ENCODE results near the gene NRF1. TPM values are rescaled to one million over a fixed set of nuclear protein-coding genes. Genes with fewer than 3 reads are reported as not detected.
"Not testable (repeated sequence)": the region's sequence is repeated elsewhere in the genome, so short reads cannot be mapped to it uniquely, and the experiment has no call there.

Gene NRF1
- total RNA-seq, 1 donor from 2014 or later, result 29.2 TPM

- no peak for DNase-seq (ENCODE audit: low spot score)
- intact Hi-C loops (cut with DNase I), result no loop called here
- no peak for ATAC-seq
Measured at GRCh38 chr7:129670656-129671055, 59.1 kb downstream of the NRF1 start.

DNA sequence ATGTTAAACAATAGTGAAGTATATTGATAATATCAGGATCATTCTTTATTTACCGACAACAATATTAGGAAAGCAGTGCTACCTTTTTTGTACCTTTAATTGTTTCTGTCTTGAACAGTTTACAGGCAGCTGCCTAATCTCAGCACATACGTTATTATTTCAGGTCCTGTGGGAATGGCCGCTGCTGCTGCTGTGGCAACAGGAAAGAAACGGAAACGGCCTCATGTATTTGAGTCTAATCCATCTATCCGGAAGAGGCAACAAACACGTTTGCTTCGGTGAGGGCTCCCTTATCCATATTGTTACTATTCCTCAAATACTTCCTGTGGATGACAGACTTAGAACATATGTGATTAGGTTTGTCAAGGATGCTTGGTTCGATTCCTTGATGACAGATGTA, 59.7 kb downstream of the NRF1 start:
- DNase-seq (ENCODE audit: low spot score) (no peak), ATAC-seq (no peak)
- intact Hi-C loops (cut with DNase I), result no loop called here

GRCh38 chr7:129674475-129674874, 63.0 kb downstream of the NRF1 start:
- DNase-seq (ENCODE audit: low spot score); ATAC-seq; intact Hi-C loops (cut with DNase I): not testable (repeated sequence)

GRCh38 chr7:129675521-129675920, 64.0 kb downstream of the NRF1 start:
- DNase-seq (ENCODE audit: low spot score) (no peak), ATAC-seq (no peak)
- intact Hi-C loops (cut with DNase I), result no loop called here

- DNase-seq (ENCODE audit: low spot score), result no peak
- intact Hi-C loops (cut with DNase I), result no loop called here
- ATAC-seq, result no peak
Measured at GRCh38 chr7:129676017-129676897, 64.7 kb downstream of the NRF1 start.

DNA sequence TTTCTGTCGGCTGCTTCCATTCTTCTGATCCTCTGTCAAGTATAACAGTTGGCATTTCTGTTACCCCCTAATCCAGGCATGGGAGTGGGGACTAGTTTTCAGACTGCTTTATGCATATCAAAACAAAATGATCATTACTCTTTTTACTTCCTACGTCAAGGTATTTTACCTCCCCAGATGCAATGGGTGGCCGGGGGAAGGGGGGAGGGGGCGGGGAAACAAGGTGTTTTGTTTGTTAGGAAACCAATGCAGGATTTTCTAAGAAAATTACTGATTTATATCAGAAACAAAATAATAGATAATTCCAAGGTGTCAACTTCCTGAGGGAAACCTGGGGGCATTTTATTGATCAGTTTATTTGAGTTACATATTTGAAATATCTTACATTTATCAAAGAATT, 66.3 kb downstream of the NRF1 start:
- no peak for DNase-seq (ENCODE audit: low spot score)
- ATAC-seq, result no peak
- intact Hi-C loops (cut with DNase I), result no loop called here

- intact Hi-C loops (cut with DNase I), result no loop called here
- ATAC-seq (no peak), DNase-seq (ENCODE audit: low spot score) (no peak)
Measured at GRCh38 chr7:129678606-129679005, 67.1 kb downstream of the NRF1 start.

GRCh38 chr7:129680400-129680799, 68.9 kb downstream of the NRF1 start:
- intact Hi-C loops (cut with DNase I), result no loop called here
- ATAC-seq, result no peak

DNA sequence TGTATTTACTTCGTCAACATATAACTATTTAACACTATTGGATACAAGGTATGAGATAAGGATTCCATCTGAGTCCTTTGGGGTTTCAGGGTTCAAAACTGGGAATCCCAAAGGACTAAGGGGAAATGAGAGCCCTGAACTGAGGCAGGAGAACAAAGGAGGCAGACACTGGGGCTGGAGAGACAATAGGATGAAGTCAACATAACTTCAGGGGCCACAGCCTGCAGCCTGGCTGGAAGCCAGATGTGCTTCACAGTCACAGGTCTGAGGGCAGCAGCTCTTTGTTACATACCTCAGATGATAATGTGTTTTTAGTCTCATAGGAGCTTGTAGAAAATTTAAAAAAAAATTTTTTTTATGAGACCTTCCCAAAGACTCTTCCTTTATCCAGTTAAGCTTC, 73.3 kb downstream of the NRF1 start:
- ATAC-seq, result no peak
- intact Hi-C loops (cut with DNase I), result no loop called here
- DNase-seq (ENCODE audit: low spot score), result no peak

More at GRCh38 chr7:129680400-129680799, 68.9 kb downstream of the NRF1 start:
- DNase-seq (ENCODE audit: low spot score), result no peak

DNA sequence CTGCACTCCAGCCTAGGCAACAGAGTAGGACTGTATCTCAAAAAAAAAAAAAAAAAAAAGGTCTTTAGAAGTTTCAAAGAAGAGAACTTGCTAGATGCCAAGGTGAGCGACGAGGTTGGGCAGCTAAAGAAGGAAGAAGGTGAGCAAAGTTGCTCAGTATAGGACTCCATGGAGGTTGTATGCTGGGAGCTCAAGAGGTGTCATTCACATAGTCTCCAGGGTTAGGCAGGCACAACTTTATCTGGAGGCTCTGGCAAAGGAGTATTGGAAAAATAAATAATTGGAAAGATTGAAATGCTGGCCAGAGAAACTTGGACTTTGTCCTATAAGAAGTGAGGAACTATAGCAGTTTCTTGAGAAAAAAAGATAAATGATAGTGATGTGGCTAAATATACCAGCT, 74.5 kb downstream of the NRF1 start:
- ATAC-seq (no peak), DNase-seq (ENCODE audit: low spot score) (no peak)
- intact Hi-C loops (cut with DNase I), result no loop called here

DNA sequence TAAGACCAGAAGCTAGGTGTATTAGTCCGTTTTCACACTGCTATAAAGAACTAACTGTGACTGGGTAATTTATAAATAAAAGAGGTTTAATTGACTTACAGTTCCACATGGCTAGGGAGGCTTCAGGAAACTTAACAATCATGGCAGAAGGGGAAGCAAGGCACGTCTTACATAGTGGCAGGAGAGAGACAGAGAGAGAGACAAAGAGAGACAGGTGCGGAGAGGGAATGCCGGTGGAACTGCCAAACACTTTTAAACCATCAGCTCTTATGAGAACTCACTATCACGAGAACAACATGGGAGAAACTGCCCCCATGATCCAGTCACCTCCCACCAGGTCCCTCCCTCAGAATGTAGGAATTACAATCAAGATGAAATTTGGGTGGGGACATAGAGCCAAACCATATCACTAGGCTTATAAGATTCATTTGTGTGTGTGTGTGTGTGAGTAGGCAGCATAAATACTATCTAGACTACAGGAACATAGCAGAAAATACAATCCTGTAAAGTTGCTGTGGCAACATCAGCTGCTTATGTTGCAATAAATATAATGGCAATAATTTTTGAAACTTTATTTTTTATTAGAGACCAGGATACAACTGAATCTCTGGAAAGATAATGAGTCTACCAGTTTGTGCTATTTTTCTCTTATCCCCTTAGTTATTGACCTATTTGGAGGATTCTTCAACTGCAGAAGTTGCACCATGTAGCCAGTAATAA, 77.1 kb downstream of the NRF1 start:
- no peak for ATAC-seq
- DNase-seq (ENCODE audit: low spot score), result no peak
- intact Hi-C loops (cut with DNase I), result no loop called here

GRCh38 chr7:129689995-129690581, 78.6 kb downstream of the NRF1 start:
- ATAC-seq, result no peak
- intact Hi-C loops (cut with DNase I), result no loop called here
- DNase-seq (ENCODE audit: low spot score), result no peak

DNA sequence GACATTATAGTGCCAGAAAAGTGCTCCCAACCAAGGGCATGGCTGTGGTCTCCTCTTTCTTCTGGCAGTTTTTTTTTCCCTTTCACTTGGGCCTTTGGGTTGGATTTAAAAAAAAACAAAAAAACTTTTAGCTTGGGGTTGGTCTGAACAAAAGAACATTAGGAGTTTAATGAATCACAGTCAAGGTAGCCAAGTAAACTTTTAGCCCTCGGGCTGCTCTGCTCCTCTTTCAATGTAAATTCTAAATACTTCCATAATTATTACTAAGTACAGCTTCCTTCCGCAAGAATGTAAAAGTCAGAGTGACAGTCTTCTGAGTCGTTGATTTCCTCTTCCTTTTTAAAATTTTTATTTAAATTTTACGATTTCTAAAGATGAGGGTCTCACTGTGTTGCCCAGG, 79.2 kb downstream of the NRF1 start:
- intact Hi-C loops (cut with DNase I), result no loop called here

DNA sequence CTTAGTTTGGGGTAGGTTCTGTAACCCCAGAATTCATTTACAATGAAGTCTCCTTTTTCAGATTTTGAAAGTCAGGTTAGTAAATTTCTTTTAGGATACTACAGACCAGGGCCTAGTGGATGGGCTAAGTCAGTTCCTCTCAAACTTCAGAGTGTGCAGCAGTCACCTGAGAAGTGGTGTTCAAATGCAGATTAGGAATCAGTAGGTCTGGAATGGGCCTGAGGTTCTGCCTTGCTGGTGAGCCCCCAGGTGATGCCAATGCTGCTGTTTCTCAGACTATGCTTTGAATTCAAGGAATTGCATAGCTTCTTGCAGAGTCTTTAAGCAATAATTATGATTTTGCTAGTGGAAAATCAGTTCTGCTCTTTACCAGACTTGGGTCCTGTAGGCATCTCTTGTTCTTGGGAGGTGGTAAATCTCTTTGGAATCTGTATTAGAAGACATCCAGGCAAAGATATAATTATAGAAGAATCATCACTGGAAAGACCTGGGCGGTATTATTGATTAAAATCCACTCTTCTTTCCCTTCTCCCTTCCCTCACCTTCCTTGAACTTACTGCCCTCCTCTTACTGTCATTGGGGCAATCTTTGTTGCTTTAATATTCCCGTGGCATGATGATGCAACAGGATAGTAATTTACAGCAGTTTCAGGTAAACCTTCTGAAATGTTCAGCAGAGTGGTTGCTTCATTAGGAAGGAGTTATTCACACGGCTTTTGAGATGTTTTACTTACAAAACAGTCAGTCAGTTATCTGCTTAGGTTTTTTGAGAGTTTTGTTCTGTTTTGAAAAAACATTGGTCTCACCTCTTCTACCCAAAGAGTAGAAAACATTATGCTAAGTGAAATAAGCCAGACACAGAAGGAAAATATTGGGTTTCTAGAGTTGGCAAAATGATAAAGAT, 87.2 kb downstream of the NRF1 start:
- intact Hi-C loops (cut with DNase I), result no loop called here
- DNase-seq (ENCODE audit: low spot score), result no peak

More for the DNA sequence above, 79.2 kb downstream of the NRF1 start:
- ATAC-seq, result no peak
- no peak for DNase-seq (ENCODE audit: low spot score)

DNA sequence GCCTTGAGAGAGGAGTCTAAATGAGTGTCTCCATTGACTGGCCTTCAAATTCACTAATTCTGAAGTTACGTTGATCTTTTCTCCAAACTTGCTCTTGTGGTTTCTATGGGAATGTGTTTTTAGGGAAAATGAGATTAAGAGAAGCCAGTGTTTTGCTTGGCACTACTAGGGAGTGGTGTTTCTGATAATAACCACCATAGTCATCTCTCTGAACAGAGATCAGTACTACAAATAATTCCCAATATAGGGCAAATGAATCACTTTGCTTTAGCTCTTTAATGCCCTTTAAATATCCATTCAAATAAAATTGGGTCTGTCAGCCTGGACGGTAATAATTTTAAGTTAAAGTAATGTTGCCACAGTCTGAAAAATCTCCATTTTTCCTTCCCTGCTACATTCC, 90.8 kb downstream of the NRF1 start:
- no peak for DNase-seq (ENCODE audit: low spot score)
- intact Hi-C loops (cut with DNase I), result no loop called here
- peak; percentile 46 for ATAC-seq

More for the DNA sequence above, 87.2 kb downstream of the NRF1 start:
- ATAC-seq, result no peak

DNA sequence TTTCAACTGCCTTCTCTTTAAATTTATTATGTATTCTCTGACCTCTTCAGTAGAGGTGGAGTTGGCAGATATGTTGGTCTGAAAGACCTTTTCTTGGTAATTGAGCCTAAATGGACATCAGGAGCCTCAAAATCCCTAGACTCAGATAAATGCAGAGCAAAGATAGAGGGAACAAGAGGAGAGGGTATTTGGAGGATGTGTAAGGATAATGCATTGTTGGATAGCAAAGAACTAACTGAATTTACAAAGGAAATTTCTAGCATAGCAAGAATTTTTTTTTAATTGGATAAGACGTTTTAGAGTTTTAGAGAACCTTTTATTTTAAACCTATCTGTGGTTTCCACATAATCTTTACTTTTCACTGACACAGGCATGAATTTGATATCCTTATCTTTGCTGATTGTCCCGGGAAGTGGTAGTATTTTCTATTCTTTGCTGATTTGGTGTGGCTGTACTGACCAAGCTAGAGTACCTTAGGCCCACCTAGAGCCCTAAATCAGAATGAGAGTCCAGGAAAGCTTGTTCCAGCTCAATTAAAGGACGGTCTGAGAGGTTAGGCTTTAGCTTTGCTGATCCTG, 91.3 kb downstream of the NRF1 start:
- no peak for DNase-seq (ENCODE audit: low spot score)
- intact Hi-C loops (cut with DNase I), result no loop called here
- ATAC-seq, result no peak

DNA sequence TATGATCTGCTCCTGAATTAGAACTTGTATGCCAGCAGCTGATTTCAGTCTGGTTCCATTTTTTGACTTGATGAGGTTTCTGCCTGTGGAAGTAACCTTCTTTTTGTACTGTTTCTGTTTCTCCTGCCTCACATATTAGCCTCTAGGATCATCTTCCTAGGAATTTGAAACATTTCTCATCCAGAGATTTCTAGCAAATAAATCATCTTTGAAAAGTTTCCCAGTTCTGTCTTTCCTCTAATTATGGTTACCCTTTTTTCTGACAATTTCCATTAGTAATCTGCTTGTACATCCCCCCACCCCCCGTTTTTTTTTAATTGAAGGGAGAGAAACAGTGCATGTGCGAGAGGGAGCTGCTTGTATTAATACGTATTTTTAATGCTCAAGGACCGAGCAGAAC, 92.2 kb downstream of the NRF1 start:
- no peak for ATAC-seq
- intact Hi-C loops (cut with DNase I), result no loop called here
- no peak for DNase-seq (ENCODE audit: low spot score)

GRCh38 chr7:129707910-129708499, 96.5 kb downstream of the NRF1 start:
- DNase-seq (ENCODE audit: low spot score) (no peak), ATAC-seq (no peak)
- intact Hi-C loops (cut with DNase I), result no loop called here
